Right atrium auricular region (tissue), 2 donors: ENCODE results near the gene NAA35. TPM values are rescaled to one million over a fixed set of nuclear protein-coding genes. Genes with fewer than 3 reads are reported as not detected.

Experiments used
- DNase-seq: peaks from one replicate; pipeline ENCODE4 v3.0.0-alpha.2; 2019; ENCODE audit warnings: low spot score
- H3K27ac ChIP-seq, 2 donors: fragments of 200-600 bp; sonication (generic); 1 replicate in 1 of 2; 2 replicates in 1 of 2; pipeline ENCODE4 v1.5.1; 2016 to 2019
- H3K27me3 ChIP-seq, 2 donors: fragments of 200-600 bp; sonication (generic); one replicate each; pipeline versions ENCODE4 v1.5.1 to v1.6.0; 2017 to 2019
- H3K36me3 ChIP-seq: fragments of 200-600 bp; sonication (generic); one replicate; pipeline ENCODE4 v1.5.1; 2016
- H3K4me1 ChIP-seq, 2 donors: fragments of 200-600 bp; sonication (generic); one replicate each; pipeline versions ENCODE4 v1.5.1 to v1.6.0; 2017 to 2019
- H3K4me3 ChIP-seq, 2 donors: fragments of 200-600 bp; sonication (generic); 1 replicate in 1 of 2; 2 replicates in 1 of 2; pipeline ENCODE4 v1.5.1; 2017 to 2019; ENCODE audit warnings: mild to moderate bottlenecking in 1 of 2, moderate library complexity in 1 of 2
- H3K9me3 ChIP-seq, 2 donors: fragments of 200-600 bp; sonication (generic); one replicate each; pipeline ENCODE4 v1.5.1; 2019
- CTCF ChIP-seq, 2 donors: fragments of 200-600 bp; sonication (generic); IDR thresholded peaks; one replicate each; pipeline ENCODE4 v1.5.1; 2019; ENCODE audit warnings: antibody characterized with exemption in 2 of 2
- total RNA-seq, 2 donors: library from RNA; depleted of rRNA; stranded (reverse); fragments of >200 nt; gene quantifications; one replicate each; pipeline ENCODE4 v1.1.0, GENCODE V29; 2016

NAA35 gene
- total RNA-seq, 2 donors from 2014 or later, result 12.1 to 12.4 TPM

GRCh38 chr9:85987236-85987635, 46.3 kb downstream of the NAA35 start:
- no peak overlapping the region for H3K4me3 ChIP-seq
- H3K9me3 ChIP-seq, result no peaks in the 10 kb centered on the region
- H3K36me3 ChIP-seq, result no peaks in the 10 kb centered on the region
- H3K4me1 ChIP-seq, result no peaks in the 10 kb centered on the region
- no peak for DNase-seq
- no peak for TF ChIP-seq CTCF (IDR thresholded peaks at IDR 0.05)
- no peaks in the 10 kb centered on the region for H3K27me3 ChIP-seq
- no peak overlapping the region for H3K27ac ChIP-seq

DNA sequence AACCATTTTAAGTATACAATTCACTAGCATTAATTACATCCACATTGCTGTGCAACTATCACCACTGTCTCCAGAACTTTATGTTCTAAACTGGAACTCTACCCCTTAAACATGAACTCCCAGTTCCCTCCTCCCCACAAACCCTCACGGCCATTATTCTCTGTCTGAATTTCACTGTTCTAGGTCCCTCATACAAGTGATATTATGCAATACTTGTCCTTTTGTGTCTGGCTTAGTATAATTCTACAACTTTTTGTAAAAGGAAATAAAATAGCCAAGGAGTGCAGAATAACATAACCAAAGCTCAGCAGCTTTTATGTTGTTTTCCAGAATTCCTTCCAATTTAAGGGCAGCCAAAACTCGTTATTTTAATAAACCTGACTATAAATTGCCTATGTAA, 53.2 kb downstream of the NAA35 start:
- H3K36me3 ChIP-seq, result peaks cover 18% of the 10 kb centered on the region
- H3K27ac ChIP-seq, result no peak overlapping the region
- no peaks in the 10 kb centered on the region for H3K27me3 ChIP-seq
- no peaks in the 10 kb centered on the region for H3K9me3 ChIP-seq
- no peak overlapping the region for H3K4me3 ChIP-seq
- no peaks in the 10 kb centered on the region for H3K4me1 ChIP-seq
- no peak for DNase-seq
- no peak for TF ChIP-seq CTCF (IDR thresholded peaks at IDR 0.05)

GRCh38 chr9:85995097-85995496, 54.2 kb downstream of the NAA35 start:
- TF ChIP-seq CTCF (IDR thresholded peaks at IDR 0.05), result no peak
- Histone ChIP-seq H3K4me3 (no peak overlapping the region), H3K4me1 (no peaks in the 10 kb centered on the region), H3K36me3 (peaks cover 18% of the 10 kb centered on the region), H3K27ac (no peak overlapping the region), H3K27me3 (no peaks in the 10 kb centered on the region), H3K9me3 (no peaks in the 10 kb centered on the region)
- no peak for DNase-seq

DNA sequence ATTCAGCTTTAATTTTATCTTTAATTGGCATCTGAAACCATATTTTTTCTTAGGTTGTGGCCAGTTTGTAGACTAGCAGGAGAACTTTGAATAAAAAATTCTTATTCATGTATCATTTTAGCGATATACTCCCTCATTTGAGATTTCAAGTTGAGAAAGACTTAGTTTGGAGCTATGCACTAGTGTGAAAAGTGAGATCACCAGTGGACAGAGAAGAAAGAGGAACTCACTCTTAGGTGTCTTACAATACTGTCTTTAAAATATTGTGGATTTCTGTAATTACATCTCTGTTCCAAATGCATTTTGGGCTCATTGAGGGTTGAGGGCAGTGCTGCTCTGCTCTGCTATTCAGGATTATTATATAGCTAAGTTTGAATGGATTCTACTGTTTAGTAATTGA, 54.7 kb downstream of the NAA35 start:
- no peak for DNase-seq
- H3K9me3 ChIP-seq, result no peaks in the 10 kb centered on the region
- H3K4me1 ChIP-seq, result no peaks in the 10 kb centered on the region
- H3K4me3 ChIP-seq, result no peak overlapping the region
- H3K27me3 ChIP-seq, result no peaks in the 10 kb centered on the region
- no peak for TF ChIP-seq CTCF (IDR thresholded peaks at IDR 0.05)
- no peak overlapping the region for H3K27ac ChIP-seq
- peaks cover 18% of the 10 kb centered on the region for H3K36me3 ChIP-seq

DNA sequence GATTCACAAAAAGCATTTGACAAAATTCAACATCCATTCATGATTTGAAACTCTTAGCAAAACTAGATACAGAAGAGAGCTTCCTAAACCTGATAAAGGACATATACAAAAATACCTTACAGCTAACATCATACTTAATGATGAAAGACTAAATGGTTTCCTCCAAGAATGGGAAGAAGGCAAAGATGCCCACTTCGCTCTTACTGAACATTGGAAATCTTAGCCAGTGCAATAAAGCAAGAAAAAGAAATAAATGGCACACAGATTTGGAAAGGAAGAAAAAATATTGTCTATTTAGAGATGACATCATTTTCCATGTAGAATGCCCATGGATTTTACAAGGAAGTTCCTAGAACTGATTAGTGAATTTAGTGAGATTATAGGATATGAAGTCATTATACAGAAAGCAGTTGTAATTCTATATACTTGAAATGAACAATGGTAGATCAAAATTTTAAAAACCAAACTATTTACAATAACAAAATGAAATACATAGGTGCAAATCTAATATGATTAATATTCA, 64.4 kb downstream of the NAA35 start:
- TF ChIP-seq CTCF (IDR thresholded peaks at IDR 0.05), result no peak
- no peak overlapping the region for H3K27ac ChIP-seq
- no peaks in the 10 kb centered on the region for H3K4me1 ChIP-seq
- H3K9me3 ChIP-seq, result peaks cover 0 to 7% of the 10 kb centered on the region in 2 donors
- peaks cover 38% of the 10 kb centered on the region for H3K36me3 ChIP-seq
- no peaks in the 10 kb centered on the region for H3K27me3 ChIP-seq
- no peak overlapping the region for H3K4me3 ChIP-seq
- no peak for DNase-seq

GRCh38 chr9:86009133-86009532, 68.2 kb downstream of the NAA35 start:
- Histone ChIP-seq H3K4me1 (no peaks in the 10 kb centered on the region), H3K27me3 (no peaks in the 10 kb centered on the region), H3K9me3 (peaks cover 0 to 7% of the 10 kb centered on the region in 2 donors), H3K27ac (no peak overlapping the region), H3K4me3 (no peak overlapping the region), H3K36me3 (peaks cover 48% of the 10 kb centered on the region)
- no peak for DNase-seq
- no peak for TF ChIP-seq CTCF (IDR thresholded peaks at IDR 0.05)
